Testis (tissue), 2 donors: Measurements from ENCODE around the gene TEKTIP1.

ENCODE experiments used
- CTCF ChIP-seq, 3 experiments: fragments of 450-650 bp in 2 of 3; fragments of 200-600 bp in 1 of 3; sonication (generic) in 1 of 3; IDR thresholded peaks; one replicate each; pipeline ENCODE4 v1.5.1; 2016 to 2019; ENCODE audit warnings: antibody characterized with exemption in 3 of 3, mild to moderate bottlenecking in 2 of 3, moderate library complexity in 1 of 3
- POLR2A ChIP-seq: fragments of 450-650 bp; IDR thresholded peaks from one replicate; pipeline ENCODE4 v1.6.1; 2017; ENCODE audit warnings: antibody characterized with exemption, mild to moderate bottlenecking, moderate library complexity

GRCh38 chr19:3544058-3544376 lies 5.0 kb downstream of the TEKTIP1 start:
- no peak for TF ChIP-seq POLR2A
- no peak for TF ChIP-seq CTCF (IDR thresholded peaks at IDR 0.05)
